HCT116 (cell line): Measurements from ENCODE around the gene BLCAP. TPM values are rescaled to one million over a fixed set of nuclear protein-coding genes. Genes with fewer than 3 reads are reported as not detected.
"Not testable (repeated sequence)": the region's sequence is repeated elsewhere in the genome, so short reads cannot be mapped to it uniquely, and the experiment has no call there.

Experiments used
- ATAC-seq: fragments of 200-7000 bp; cut with Tn5 transposase; 2 replicates; pipeline ENCODE4 v1.9.1; 2020; ENCODE audit warnings: mild to moderate bottlenecking, moderate library complexity
- BruUV-seq: library from RNA; stranded (reverse); fragments of 400-500 nt; replicated peaks from 2 replicates; lab custom pipeline; 2021; lab: Mats Ljungman, UMichigan
- CTCF ChIA-PET: fragments of 300-600 bp; sonication (Branson Sonifier 250); formaldehyde crosslinking; loops from one replicate; lab custom pipeline; 2021; ENCODE audit warnings: antibody characterized with exemption; lab: Charles Lee
- POLR2A ChIA-PET: fragments of 300-600, 350-600 bp; sonication (Branson Sonifier 250); formaldehyde crosslinking; loops from one replicate; lab custom pipeline; 2021; ENCODE audit warnings: antibody characterized with exemption; lab: Charles Lee
- RAD21 ChIA-PET, 2 experiments: fragments of 300-600 bp; sonication (Branson Sonifier 250); formaldehyde crosslinking; loops; one replicate each; lab custom pipeline; 2023; ENCODE audit warnings: low total read pairs in 2 of 2; ENCODE audit not compliant: uncharacterized antibody in 2 of 2, unreplicated experiment in 2 of 2, low non-redundant PET in 1 of 2; lab: Charles Lee
- DNase-seq: peaks from one replicate; pipeline ENCODE4 v3.0.0-alpha.2; 2010; ENCODE audit warnings: low read depth, low spot score
- H2AFZ ChIP-seq: fragments of 200-600 bp; shearing (Covaris generic), sonication (generic); 2 replicates; pipeline ENCODE4 v1.6.1; 2017; ENCODE audit warnings: low read depth, mixed run types, mixed read lengths, antibody characterized with exemption, low read length; ENCODE audit not compliant: poor library complexity, severe bottlenecking
- H3K27ac ChIP-seq: 2 replicates; pipeline ENCODE4 v1.5.1; 2012; ENCODE audit warnings: low read depth, low read length
- H3K27me3 ChIP-seq: fragments of 200-600 bp; sonication (generic); 2 replicates; pipeline ENCODE4 v1.6.1; 2016; ENCODE audit warnings: mixed run types, low read length, mixed read lengths; ENCODE audit not compliant: insufficient read depth
- H3K36me3 ChIP-seq, 2 experiments: fragments of 200-500 bp in 1 of 2; fragments of 200-600 bp in 1 of 2; sonication (Bioruptor generic) in 1 of 2; sonication (generic) in 1 of 2; 2 replicates each; pipeline versions ENCODE4 v1.5.1 to v1.6.1; 2014 to 2016; ENCODE audit warnings: low read length in 2 of 2, inconsistent platforms in 1 of 2, mixed read lengths in 1 of 2, mixed run types in 1 of 2; ENCODE audit not compliant: insufficient read depth in 2 of 2, control insufficient read depth in 1 of 2
- H3K4me1 ChIP-seq, 2 experiments: fragments of 200-600 bp in 1 of 2; sonication (generic) in 1 of 2; 2 replicates each; pipeline versions ENCODE4 v1.5.1 to v1.6.1; 2012 to 2017; ENCODE audit warnings: low read length in 2 of 2, inconsistent platforms in 1 of 2, mild to moderate bottlenecking in 1 of 2, mixed read lengths in 1 of 2, mixed run types in 1 of 2, moderate library complexity in 1 of 2; ENCODE audit not compliant: insufficient read depth in 2 of 2, control insufficient read depth in 1 of 2
- H3K4me2 ChIP-seq: fragments of 200-600 bp; sonication (generic); 2 replicates; pipeline ENCODE4 v1.6.1; 2017; ENCODE audit warnings: mixed run types, low read length, mixed read lengths
- H3K4me3 ChIP-seq, 2 experiments: fragments of 200-600 bp in 1 of 2; sonication (generic) in 1 of 2; replicated peaks in 1 of 2; 2 replicates each; pipeline ENCODE4 v1.5.1; 2011 to 2016; ENCODE audit warnings: low read length in 2 of 2, control low read depth in 1 of 2, low read depth in 1 of 2, mild to moderate bottlenecking in 1 of 2, mixed read lengths in 1 of 2, mixed run types in 1 of 2
- H3K79me2 ChIP-seq: fragments of 200-600 bp; sonication (generic); 2 replicates; pipeline ENCODE4 v1.6.1; 2017; ENCODE audit warnings: mild to moderate bottlenecking, mixed run types, low read length, moderate library complexity, mixed read lengths; ENCODE audit not compliant: insufficient read depth
- H3K9ac ChIP-seq: fragments of 200-600 bp; sonication (generic); 2 replicates; pipeline ENCODE4 v1.6.1; 2016; ENCODE audit warnings: low read length, mixed read lengths
- H3K9me2 ChIP-seq: fragments of 200-600 bp; sonication (generic), shearing (Covaris generic); 2 replicates; pipeline ENCODE4 v1.6.1; 2017; ENCODE audit warnings: mixed run types, mild to moderate bottlenecking, moderate library complexity; ENCODE audit not compliant: insufficient read depth
- H3K9me3 ChIP-seq, 2 experiments: fragments of 200-500 bp in 1 of 2; fragments of 200-600 bp in 1 of 2; sonication (Bioruptor generic) in 1 of 2; sonication (generic) in 1 of 2; 2 replicates each; pipeline ENCODE4 v1.6.1; 2014 to 2017; ENCODE audit warnings: low read length in 2 of 2, mixed read lengths in 2 of 2, inconsistent platforms in 1 of 2, low read depth in 1 of 2, mild to moderate bottlenecking in 1 of 2, mixed run types in 1 of 2, moderate library complexity in 1 of 2; ENCODE audit not compliant: control insufficient read depth in 1 of 2, insufficient read depth in 1 of 2
- H4K20me1 ChIP-seq: fragments of 200-600 bp; sonication (generic), shearing (Covaris generic); 2 replicates; pipeline ENCODE4 v1.6.1; 2017; ENCODE audit warnings: mixed run types, mild to moderate bottlenecking, moderate library complexity; ENCODE audit not compliant: insufficient read depth
- CTCF ChIP-seq, 3 experiments: fragments of 200-600 bp in 1 of 3; sonication (generic) in 1 of 3; IDR thresholded peaks in 2 of 3; conservative IDR thresholded peaks in 1 of 3; 2 replicates each; pipeline ENCODE4 v1.5.1; 2012 to 2017; ENCODE audit warnings: low read depth in 2 of 3, low read length in 2 of 3, antibody characterized with exemption in 1 of 3, borderline replicate concordance in 1 of 3, control low read depth in 1 of 3, mild to moderate bottlenecking in 1 of 3, mixed read lengths in 1 of 3, mixed run types in 1 of 3, moderate library complexity in 1 of 3; ENCODE audit not compliant: insufficient read depth in 1 of 3
- EGR1 ChIP-seq: IDR thresholded peaks from 2 replicates; pipeline ENCODE4 v1.6.1; 2012; ENCODE audit warnings: low read depth
- ELF1 ChIP-seq: IDR thresholded peaks from 2 replicates; pipeline ENCODE4 v1.6.1; 2012; ENCODE audit warnings: low read depth, borderline replicate concordance
- EZH2phosphoT487 ChIP-seq: fragments of 200-600 bp; IDR thresholded peaks from 2 replicates; pipeline ENCODE4 v1.6.1; 2018; ENCODE audit warnings: antibody characterized with exemption, borderline replicate concordance
- FOSL1 ChIP-seq: IDR thresholded peaks from 2 replicates; pipeline ENCODE4 v1.6.1; 2012; ENCODE audit warnings: low read depth
- JUND ChIP-seq: IDR thresholded peaks from 2 replicates; pipeline ENCODE4 v1.6.1; 2012
- RAD21 ChIP-seq: IDR thresholded peaks from 2 replicates; pipeline ENCODE4 v1.6.1; 2012; ENCODE audit warnings: low read depth, mild to moderate bottlenecking
- TCF7L2 ChIP-seq: IDR thresholded peaks from 2 replicates; pipeline ENCODE4 v1.7.0; 2011; ENCODE audit warnings: borderline replicate concordance, inconsistent platforms; ENCODE audit not compliant: insufficient read depth, insufficient read length; ENCODE audit errors: extremely low read depth
- YY1 ChIP-seq: IDR thresholded peaks from 2 replicates; pipeline ENCODE4 v1.6.1; 2011; ENCODE audit warnings: low read length, low read depth, moderate library complexity, mild to moderate bottlenecking; ENCODE audit not compliant: insufficient replicate concordance; ENCODE audit errors: extremely low read depth
- ZNF274 ChIP-seq: fragments of 200-500 bp; sonication (Bioruptor generic); IDR thresholded peaks from 2 replicates; pipeline ENCODE4 v1.6.1; 2014; ENCODE audit warnings: mild to moderate bottlenecking, low read depth, low read length, inconsistent platforms
- intact Hi-C: fragments of 100-400 bp; cut with micrococcal nuclease; formaldehyde crosslinking; loops from 2 replicates; pipeline ENCODE4 v1.10.0; 2022
- total RNA-seq: library from RNA; stranded (reverse); gene quantifications from one replicate; pipeline ENCODE4 v1.2.1, GENCODE V29; 2021; ENCODE audit not compliant: unreplicated experiment
- TF ChIP-seq, protein P1 (sequence below): IDR thresholded peaks from 2 replicates; pipeline ENCODE4 v1.6.1; 2012

BLCAP gene
- total RNA-seq, 1 experiment from 2014 or later, result 27.5 TPM

DNA sequence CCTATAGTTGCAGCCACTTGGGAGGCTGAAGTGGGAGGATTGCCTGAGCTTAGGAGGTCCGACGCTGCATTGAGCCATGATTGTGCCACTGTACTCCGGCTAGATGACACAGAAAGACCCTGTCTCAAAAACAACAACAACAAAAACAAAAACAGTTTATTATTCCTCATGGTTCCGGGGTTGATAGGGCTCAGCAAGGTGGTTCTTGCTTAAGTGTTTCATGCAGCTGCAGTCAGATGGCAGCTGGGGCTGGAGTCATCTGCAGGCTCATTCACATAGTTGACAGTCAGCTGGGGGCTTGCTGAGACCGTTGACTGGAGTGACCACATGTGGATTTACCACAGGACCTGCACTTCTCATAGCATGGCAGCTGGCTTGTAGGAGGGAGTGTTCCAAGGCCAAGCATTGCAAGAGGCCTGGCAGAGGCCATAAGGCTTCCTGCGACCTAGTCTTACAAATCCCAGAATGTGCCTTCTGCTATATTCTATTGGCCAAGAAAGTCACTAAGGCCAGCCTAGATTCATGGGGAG, 35.5 kb downstream of the BLCAP start (continued):
- TF ChIP-seq FOSL1, result no peak
- TF ChIP-seq JUND, result no peak
- TF ChIP-seq CTCF (IDR thresholded peaks at IDR 0.05 in 2 of 3, conservative IDR thresholded peaks at IDR 0.05 in 1 of 3; ENCODE audit: borderline replicate concordance in 1 of 3, insufficient read depth in 1 of 3, low read depth in 2 of 3, low read length in 2 of 3), result no peak
- no peak for TF ChIP-seq EZH2phosphoT487
- no peak for TF ChIP-seq EGR1

DNA sequence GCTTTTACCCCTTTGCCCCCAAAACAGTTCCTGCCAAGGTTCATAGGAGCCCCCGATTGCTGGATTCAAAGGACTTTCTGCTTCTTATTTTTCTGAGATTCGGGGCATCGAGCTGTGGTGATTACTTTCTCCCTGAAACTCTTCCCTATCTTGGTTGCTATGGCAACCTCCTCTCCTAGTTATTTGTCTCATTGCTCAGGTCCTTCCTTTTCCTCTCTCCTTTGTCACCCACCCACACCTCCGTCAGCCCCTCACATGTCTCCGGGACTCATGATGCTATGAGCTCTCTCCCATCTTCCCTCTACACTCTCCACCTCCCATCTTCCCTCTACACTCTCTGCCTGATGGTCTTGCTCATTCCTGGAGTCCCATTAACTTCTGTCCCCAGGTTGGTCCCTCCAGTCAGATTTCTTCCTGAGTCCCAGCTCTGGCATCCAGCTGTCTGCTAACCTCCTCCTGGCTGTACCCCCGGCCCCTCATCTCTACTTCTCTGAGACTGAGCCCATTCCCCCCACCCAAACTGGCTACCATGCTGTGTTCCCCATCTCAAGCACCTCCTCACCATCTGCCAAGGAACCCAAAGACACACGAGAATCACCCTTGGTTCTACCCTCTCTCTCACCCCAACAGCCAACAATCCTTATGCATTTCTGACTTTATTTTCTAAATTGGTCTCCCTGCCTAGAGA, 36.9 kb downstream of the BLCAP start:
- ChIA-PET RAD21 (no interaction called here), CTCF (no interaction called here)
- H4K20me1 ChIP-seq, result no peaks in the 10 kb centered on the region
- H3K4me2 ChIP-seq, result no peak overlapping the region
- H3K27me3 ChIP-seq, result no peaks in the 10 kb centered on the region
- intact Hi-C loops, result no loop called here
- no peak overlapping the region for H3K9ac ChIP-seq
- no peak for DNase-seq
- H3K27ac ChIP-seq, result no peak overlapping the region
- ATAC-seq, result no peak
- no peak for TF ChIP-seq EGR1
- TF ChIP-seq ELF1, result no peak
- TF ChIP-seq TCF7L2, result no peak
- TF ChIP-seq EZH2phosphoT487, result no peak
- TF ChIP-seq RAD21, result no peak
- TF ChIP-seq ZNF274, result no peak
- no peak for TF ChIP-seq CTCF (IDR thresholded peaks at IDR 0.05 in 2 of 3, conservative IDR thresholded peaks at IDR 0.05 in 1 of 3; ENCODE audit: borderline replicate concordance in 1 of 3, insufficient read depth in 1 of 3, low read depth in 2 of 3, low read length in 2 of 3)
- TF ChIP-seq YY1, result no peak
- TF ChIP-seq, protein P1, sequence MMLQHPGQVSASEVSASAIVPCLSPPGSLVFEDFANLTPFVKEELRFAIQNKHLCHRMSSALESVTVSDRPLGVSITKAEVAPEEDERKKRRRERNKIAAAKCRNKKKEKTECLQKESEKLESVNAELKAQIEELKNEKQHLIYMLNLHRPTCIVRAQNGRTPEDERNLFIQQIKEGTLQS, result no peak
- TF ChIP-seq, all 23 proteins: peak for 0
- Histone ChIP-seq H3K4me3 (no peak overlapping the region), H2AFZ (no peak overlapping the region), H3K36me3 (no peaks in the 10 kb centered on the region), H3K79me2 (no peaks in the 10 kb centered on the region), H3K9me2 (no peaks in the 10 kb centered on the region), H3K9me3 (no peaks in the 10 kb centered on the region), H3K4me1 (no peaks in the 10 kb centered on the region)
- no TSS peak for BruUV-seq
- POLR2A ChIA-PET, result no interaction called here

GRCh38 chr20:37486209-37486608, 41.5 kb downstream of the BLCAP start:
- H3K9me2 ChIP-seq, H3K4me2 ChIP-seq, H3K9me3 ChIP-seq, POLR2A ChIA-PET, H2AFZ ChIP-seq, BruUV-seq, H3K79me2 ChIP-seq, H3K4me3 ChIP-seq, RAD21 ChIA-PET, H3K4me1 ChIP-seq, H4K20me1 ChIP-seq, intact Hi-C loops, H3K9ac ChIP-seq, DNase-seq, CTCF ChIA-PET, H3K27ac ChIP-seq, H3K36me3 ChIP-seq, ATAC-seq: not testable (repeated sequence)
- H3K27me3 ChIP-seq, result peaks cover 31% of the 10 kb centered on the region
